ENCODE measurements around the gene KCNG1.

DNA sequence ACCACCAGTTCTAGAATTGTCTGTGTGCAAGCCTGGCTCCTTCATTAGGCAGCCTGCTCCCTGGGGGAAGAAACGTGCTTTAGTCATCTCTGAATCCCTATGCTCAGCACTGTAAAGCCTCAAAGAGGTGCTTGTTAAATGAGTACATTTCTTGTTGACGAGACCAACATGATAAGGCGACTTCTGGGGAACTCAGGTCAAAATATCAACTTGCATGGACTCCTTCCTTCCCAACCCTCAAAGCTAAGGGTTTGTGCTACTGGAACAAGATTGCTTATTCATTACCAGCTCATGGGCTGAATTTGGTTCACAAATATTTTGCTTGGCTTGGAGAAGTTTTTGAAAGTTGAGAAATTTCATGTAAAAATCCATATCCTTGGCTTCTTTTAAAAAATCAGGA, 10.6 kb downstream of the KCNG1 start:
- TF ChIP-seq, protein P1, sequence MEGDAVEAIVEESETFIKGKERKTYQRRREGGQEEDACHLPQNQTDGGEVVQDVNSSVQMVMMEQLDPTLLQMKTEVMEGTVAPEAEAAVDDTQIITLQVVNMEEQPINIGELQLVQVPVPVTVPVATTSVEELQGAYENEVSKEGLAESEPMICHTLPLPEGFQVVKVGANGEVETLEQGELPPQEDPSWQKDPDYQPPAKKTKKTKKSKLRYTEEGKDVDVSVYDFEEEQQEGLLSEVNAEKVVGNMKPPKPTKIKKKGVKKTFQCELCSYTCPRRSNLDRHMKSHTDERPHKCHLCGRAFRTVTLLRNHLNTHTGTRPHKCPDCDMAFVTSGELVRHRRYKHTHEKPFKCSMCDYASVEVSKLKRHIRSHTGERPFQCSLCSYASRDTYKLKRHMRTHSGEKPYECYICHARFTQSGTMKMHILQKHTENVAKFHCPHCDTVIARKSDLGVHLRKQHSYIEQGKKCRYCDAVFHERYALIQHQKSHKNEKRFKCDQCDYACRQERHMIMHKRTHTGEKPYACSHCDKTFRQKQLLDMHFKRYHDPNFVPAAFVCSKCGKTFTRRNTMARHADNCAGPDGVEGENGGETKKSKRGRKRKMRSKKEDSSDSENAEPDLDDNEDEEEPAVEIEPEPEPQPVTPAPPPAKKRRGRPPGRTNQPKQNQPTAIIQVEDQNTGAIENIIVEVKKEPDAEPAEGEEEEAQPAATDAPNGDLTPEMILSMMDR (IDR thresholded peaks at IDR 0.05): no peak
- TF ChIP-seq POLR2AphosphoS5 (IDR thresholded peaks at IDR 0.05) (no peak), POLR2A (IDR thresholded peaks at IDR 0.05) (no peak), EP300 (IDR thresholded peaks at IDR 0.05) (no peak)

All from stomach (tissue), 4 donors.